22Rv1 (cell line): ENCODE measurements around the gene AJM1.

Experiments used
- ZFX ChIP-seq: fragments of 450-650 bp; IDR thresholded peaks from 2 replicates; pipeline ENCODE4 v1.6.1; 2017; ENCODE audit warnings: antibody characterized with exemption, borderline replicate concordance
- TF ChIP-seq, protein P1 (sequence below): fragments of 450-650 bp; IDR thresholded peaks from 2 replicates; pipeline ENCODE4 v1.5.1; 2017; ENCODE audit warnings: mild to moderate bottlenecking

DNA sequence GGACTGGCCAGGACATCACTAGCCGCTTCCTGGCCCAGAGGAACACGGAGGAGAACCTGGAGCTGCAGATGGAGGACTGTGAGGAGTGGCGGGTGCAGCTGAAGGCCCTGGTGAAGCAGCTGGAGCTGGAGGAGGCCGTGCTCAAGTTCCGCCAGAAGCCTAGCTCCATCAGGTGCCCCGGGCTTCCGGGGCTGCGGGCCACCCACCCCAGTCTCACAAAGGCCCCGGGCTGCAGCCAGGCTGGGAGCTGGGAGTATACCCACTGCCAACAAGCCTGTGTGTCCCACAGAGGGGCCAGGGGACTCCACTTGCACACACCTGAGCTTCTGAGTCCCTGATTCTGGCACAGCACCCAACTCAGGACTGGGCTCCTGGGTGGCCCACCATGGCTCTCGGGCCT lies 36.2 kb upstream of the AJM1 start:
- TF ChIP-seq, protein P1, sequence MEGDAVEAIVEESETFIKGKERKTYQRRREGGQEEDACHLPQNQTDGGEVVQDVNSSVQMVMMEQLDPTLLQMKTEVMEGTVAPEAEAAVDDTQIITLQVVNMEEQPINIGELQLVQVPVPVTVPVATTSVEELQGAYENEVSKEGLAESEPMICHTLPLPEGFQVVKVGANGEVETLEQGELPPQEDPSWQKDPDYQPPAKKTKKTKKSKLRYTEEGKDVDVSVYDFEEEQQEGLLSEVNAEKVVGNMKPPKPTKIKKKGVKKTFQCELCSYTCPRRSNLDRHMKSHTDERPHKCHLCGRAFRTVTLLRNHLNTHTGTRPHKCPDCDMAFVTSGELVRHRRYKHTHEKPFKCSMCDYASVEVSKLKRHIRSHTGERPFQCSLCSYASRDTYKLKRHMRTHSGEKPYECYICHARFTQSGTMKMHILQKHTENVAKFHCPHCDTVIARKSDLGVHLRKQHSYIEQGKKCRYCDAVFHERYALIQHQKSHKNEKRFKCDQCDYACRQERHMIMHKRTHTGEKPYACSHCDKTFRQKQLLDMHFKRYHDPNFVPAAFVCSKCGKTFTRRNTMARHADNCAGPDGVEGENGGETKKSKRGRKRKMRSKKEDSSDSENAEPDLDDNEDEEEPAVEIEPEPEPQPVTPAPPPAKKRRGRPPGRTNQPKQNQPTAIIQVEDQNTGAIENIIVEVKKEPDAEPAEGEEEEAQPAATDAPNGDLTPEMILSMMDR: no peak
- TF ChIP-seq ZFX: no peak
